Mononuclear cell (primary cell): Measurements from ENCODE around the gene POU2F2. TPM values are rescaled to one million over a fixed set of nuclear protein-coding genes. Genes with fewer than 3 reads are reported as not detected.

ENCODE experiments used
- H3K27me3 ChIP-seq: 2 replicates; pipeline ENCODE4 v1.6.0; 2011; ENCODE audit warnings: low read length, control low read depth; ENCODE audit not compliant: insufficient read depth
- H3K4me1 ChIP-seq: 2 replicates; pipeline ENCODE4 v1.5.1; 2011; ENCODE audit warnings: mild to moderate bottlenecking, low read length, control low read depth; ENCODE audit not compliant: insufficient read depth
- H3K4me3 ChIP-seq: 2 replicates; pipeline ENCODE4 v1.5.1; 2011; ENCODE audit warnings: mild to moderate bottlenecking, low read length, moderate library complexity
- H3K9me3 ChIP-seq: 2 replicates; pipeline ENCODE4 v1.5.1; 2011; ENCODE audit warnings: low read depth, mild to moderate bottlenecking, control low read depth, low read length
- total RNA-seq: library from RNA; depleted of rRNA; stranded (reverse); fragments of >200 nt; gene quantifications from one replicate; pipeline ENCODE4 v1.2.3, GENCODE V29; 2012

POU2F2 gene
- total RNA-seq, 1 donor: 8.3 TPM

DNA sequence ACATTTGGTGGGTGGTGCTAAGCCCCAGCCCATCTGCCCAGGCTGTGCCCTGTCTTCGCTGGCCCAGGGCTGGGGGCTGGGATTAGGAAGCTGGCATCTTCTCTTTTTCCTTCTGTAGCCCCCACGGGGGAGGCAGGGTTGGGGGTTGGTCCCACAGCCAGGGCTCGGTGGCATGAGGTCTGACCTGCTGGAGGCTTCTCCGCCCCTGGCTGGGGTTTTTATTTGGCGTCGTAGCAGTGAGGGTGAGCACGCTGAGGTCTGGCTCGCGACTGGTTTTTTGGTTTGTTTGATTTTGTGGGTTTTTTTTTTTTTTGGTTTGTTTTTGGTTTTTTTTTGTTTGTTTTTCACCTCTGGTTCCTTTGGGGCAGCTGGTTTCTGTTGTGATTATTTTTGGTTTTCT lies 41.6 kb downstream of the POU2F2 start:
- no peaks in the 10 kb centered on the region for H3K27me3 ChIP-seq
- H3K9me3 ChIP-seq: no peaks in the 10 kb centered on the region
- H3K4me3 ChIP-seq: no peak overlapping the region
- H3K4me1 ChIP-seq: peaks cover 24% of the 10 kb centered on the region

GRCh38 chr19:42089772-42090171 lies 42.5 kb downstream of the POU2F2 start:
- Histone ChIP-seq H3K4me1 (peaks cover 24% of the 10 kb centered on the region), H3K9me3 (no peaks in the 10 kb centered on the region), H3K4me3 (no peak overlapping the region), H3K27me3 (no peaks in the 10 kb centered on the region)

DNA sequence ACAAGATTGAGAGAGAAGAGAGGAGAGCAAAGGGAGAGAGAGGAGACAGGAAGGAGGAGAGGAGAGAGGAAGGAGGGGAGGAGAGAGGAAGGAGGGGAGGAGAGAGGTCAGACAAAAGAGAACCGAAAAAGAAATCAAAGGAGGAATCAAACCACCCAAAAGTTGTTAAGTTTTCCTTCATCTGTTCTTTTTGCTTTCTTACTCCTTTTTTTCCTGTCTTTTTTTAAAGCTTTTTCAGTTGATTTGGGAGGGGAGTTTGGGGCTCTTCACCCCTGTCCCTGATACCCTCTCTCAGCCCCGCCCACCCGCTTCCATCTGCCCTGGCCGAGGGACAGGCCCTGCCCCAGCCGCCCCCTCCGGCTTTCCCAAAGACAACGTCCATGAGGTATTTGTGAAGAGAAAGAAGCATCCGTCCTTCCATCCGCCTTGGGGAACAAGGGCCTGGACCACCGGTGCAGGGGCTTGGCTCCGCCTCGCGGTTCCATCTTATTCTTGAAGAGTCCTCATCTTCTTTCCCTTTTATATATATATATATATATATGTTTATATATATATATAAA lies 43.0 kb downstream of the POU2F2 start:
- H3K4me3 ChIP-seq: no peak overlapping the region
- H3K9me3 ChIP-seq: no peaks in the 10 kb centered on the region
- H3K4me1 ChIP-seq: peaks cover 24% of the 10 kb centered on the region
- H3K27me3 ChIP-seq: no peaks in the 10 kb centered on the region

DNA sequence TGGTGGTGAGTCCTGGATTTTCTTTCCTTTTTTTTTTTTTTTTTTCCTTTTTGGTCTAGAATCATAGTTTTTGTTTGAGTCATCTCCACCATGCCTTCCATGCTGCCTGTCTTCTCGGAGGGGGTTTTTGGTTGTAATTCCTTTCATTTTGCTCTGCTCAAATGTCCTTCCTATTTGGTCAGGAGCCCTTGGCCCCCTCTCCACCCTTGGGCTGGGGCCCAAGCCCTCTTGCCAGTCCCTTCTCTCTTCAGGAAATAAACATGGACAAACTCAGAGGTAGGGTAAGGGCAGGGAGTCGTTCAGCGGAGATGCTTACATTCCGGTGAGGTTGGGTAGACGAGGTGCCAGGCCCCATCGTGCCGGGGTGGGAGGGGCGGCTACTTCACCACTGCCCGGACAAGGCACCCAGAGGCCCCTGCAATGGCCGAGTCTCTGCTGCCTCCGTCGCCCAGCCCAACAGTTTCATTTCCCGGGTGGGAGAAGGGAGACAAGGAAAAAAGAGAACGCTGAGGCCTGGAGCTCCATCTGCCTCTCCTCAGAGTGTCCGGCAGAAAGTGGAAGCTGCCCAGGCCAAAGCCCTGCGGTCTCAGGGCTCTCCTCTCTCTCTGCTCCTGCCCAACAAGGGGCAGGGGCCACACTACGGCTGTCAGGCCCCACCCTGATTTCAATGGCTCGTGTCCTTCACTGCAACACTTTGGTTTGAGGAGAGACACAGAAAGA lies 43.6 kb downstream of the POU2F2 start:
- no peak overlapping the region for H3K4me3 ChIP-seq
- peaks cover 24% of the 10 kb centered on the region for H3K4me1 ChIP-seq
- H3K27me3 ChIP-seq: no peaks in the 10 kb centered on the region
- no peaks in the 10 kb centered on the region for H3K9me3 ChIP-seq

- Histone ChIP-seq H3K4me3 (no peak overlapping the region), H3K9me3 (no peaks in the 10 kb centered on the region), H3K4me1 (peaks cover 24% of the 10 kb centered on the region), H3K27me3 (no peaks in the 10 kb centered on the region)
These were observed 45.3 kb downstream of the POU2F2 start for GRCh38 chr19:42086770-42087550.

DNA sequence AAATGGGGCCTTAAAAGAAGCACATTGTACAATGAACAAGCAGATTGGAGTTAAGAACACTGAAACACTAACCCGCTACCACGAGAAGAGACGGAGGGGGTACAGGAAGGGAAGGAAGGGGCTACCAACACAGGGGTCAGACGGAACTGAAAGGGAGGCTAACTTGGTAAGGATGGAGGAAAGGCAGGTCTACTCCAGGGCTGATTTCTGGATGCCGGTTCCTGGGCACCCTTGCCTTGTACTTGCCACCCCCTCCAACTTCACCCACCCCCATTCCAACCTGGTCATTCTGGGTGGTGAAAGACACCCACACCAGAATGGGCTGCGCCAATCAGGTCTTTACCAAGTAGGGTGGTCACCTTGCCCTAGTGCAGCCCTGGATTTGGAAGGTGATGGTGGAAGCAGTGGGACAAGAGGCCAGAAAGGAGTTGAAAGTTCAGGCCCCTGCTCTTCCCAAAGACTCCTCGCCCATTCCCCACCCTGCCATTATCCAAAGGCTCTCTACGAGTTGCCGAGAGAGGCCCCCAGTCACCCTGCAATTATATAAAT lies 46.0 kb downstream of the POU2F2 start:
- Histone ChIP-seq H3K27me3 (no peaks in the 10 kb centered on the region), H3K9me3 (no peaks in the 10 kb centered on the region), H3K4me1 (peaks cover 24% of the 10 kb centered on the region), H3K4me3 (no peak overlapping the region)

GRCh38 chr19:42083537-42083936 lies 48.7 kb downstream of the POU2F2 start:
- Histone ChIP-seq H3K4me1 (peaks cover under 1% of the 10 kb centered on the region), H3K4me3 (no peak overlapping the region), H3K27me3 (no peaks in the 10 kb centered on the region), H3K9me3 (no peaks in the 10 kb centered on the region)

GRCh38 chr19:42081584-42082203 lies 50.6 kb downstream of the POU2F2 start:
- no peak overlapping the region for H3K4me3 ChIP-seq
- H3K27me3 ChIP-seq: no peaks in the 10 kb centered on the region
- no peaks in the 10 kb centered on the region for H3K9me3 ChIP-seq

DNA sequence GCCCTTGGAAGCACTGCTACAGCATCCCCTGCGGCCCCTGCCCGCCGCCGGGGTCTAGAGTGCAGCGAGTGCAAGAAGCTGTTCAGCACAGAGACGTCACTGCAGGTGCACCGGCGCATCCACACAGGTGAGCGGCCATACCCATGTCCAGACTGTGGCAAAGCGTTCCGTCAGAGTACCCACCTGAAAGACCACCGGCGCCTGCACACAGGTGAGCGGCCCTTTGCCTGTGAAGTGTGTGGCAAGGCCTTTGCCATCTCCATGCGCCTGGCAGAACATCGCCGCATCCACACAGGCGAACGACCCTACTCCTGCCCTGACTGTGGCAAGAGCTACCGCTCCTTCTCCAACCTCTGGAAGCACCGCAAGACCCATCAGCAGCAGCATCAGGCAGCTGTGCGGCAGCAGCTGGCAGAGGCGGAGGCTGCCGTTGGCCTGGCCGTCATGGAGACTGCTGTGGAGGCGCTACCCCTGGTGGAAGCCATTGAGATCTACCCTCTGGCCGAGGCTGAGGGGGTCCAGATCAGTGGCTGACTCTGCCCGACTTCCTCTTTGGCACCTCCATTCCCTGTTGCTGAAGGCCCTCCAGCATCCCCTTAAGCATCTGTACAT lies 51.4 kb downstream of the POU2F2 start:
- H3K27me3 ChIP-seq: no peaks in the 10 kb centered on the region
- H3K9me3 ChIP-seq: no peaks in the 10 kb centered on the region
- no peak overlapping the region for H3K4me3 ChIP-seq
- H3K4me1 ChIP-seq: peaks cover 16% of the 10 kb centered on the region

More at GRCh38 chr19:42081584-42082203, 50.6 kb downstream of the POU2F2 start:
- peaks cover 13% of the 10 kb centered on the region for H3K4me1 ChIP-seq

DNA sequence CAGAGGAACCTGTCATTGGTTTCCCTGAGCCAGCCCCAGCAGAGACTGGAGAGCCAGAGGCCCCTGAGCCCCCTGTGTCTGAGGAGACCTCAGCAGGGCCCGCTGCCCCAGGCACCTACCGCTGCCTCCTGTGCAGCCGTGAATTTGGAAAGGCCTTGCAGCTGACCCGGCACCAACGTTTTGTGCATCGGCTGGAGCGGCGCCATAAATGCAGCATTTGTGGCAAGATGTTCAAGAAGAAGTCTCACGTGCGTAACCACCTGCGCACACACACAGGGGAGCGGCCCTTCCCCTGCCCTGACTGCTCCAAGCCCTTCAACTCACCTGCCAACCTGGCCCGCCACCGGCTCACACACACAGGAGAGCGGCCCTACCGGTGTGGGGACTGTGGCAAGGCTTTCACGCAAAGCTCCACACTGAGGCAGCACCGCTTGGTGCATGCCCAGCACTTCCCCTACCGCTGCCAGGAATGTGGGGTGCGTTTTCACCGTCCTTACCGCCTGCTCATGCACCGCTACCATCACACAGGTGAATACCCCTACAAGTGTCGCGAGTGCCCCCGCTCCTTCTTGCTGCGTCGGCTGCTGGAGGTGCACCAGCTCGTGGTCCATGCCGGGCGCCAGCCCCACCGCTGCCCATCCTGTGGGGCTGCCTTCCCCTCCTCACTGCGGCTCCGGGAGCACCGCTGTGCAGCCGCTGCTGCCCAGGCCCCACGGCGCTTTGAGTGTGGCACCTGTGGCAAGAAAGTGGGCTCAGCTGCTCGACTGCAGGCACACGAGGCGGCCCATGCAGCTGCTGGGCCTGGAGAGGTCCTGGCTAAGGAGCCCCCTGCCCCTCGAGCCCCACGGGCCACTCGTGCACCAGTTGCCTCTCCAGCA lies 52.1 kb downstream of the POU2F2 start:
- H3K27me3 ChIP-seq: no peaks in the 10 kb centered on the region
- H3K4me3 ChIP-seq: no peak overlapping the region
- H3K9me3 ChIP-seq: no peaks in the 10 kb centered on the region
- H3K4me1 ChIP-seq: peaks cover 20% of the 10 kb centered on the region

- no peaks in the 10 kb centered on the region for H3K27me3 ChIP-seq
- peaks cover 26% of the 10 kb centered on the region for H3K4me1 ChIP-seq
- H3K4me3 ChIP-seq: no peak overlapping the region
- no peaks in the 10 kb centered on the region for H3K9me3 ChIP-seq
These were observed 53.0 kb downstream of the POU2F2 start for GRCh38 chr19:42079276-42079669.

- no peak overlapping the region for H3K4me3 ChIP-seq
- H3K9me3 ChIP-seq: no peaks in the 10 kb centered on the region
- peaks cover 26% of the 10 kb centered on the region for H3K4me1 ChIP-seq
- H3K27me3 ChIP-seq: no peaks in the 10 kb centered on the region
These were observed 53.5 kb downstream of the POU2F2 start for GRCh38 chr19:42078538-42079275.

GRCh38 chr19:42078058-42078457 lies 54.2 kb downstream of the POU2F2 start:
- Histone ChIP-seq H3K4me1 (peaks cover 26% of the 10 kb centered on the region), H3K4me3 (no peak overlapping the region), H3K27me3 (no peaks in the 10 kb centered on the region), H3K9me3 (no peaks in the 10 kb centered on the region)
